ENCODE data around the gene PRKCE. TPM values are rescaled to one million over a fixed set of nuclear protein-coding genes. Genes with fewer than 3 reads are reported as not detected.

Gene PRKCE
- polyA plus RNA-seq, 3 donors: 1.3 to 7.7 (median 2.3) TPM

- TF ChIP-seq, protein P1, sequence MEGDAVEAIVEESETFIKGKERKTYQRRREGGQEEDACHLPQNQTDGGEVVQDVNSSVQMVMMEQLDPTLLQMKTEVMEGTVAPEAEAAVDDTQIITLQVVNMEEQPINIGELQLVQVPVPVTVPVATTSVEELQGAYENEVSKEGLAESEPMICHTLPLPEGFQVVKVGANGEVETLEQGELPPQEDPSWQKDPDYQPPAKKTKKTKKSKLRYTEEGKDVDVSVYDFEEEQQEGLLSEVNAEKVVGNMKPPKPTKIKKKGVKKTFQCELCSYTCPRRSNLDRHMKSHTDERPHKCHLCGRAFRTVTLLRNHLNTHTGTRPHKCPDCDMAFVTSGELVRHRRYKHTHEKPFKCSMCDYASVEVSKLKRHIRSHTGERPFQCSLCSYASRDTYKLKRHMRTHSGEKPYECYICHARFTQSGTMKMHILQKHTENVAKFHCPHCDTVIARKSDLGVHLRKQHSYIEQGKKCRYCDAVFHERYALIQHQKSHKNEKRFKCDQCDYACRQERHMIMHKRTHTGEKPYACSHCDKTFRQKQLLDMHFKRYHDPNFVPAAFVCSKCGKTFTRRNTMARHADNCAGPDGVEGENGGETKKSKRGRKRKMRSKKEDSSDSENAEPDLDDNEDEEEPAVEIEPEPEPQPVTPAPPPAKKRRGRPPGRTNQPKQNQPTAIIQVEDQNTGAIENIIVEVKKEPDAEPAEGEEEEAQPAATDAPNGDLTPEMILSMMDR (IDR thresholded peaks at IDR 0.05): no peak
- H3K4me3 Mint-ChIP-seq: no peak overlapping the region
- no peaks in the 10 kb centered on the region for H3K9me3 ChIP-seq (replicated peaks in 1 of 2; ENCODE audit: control insufficient read depth in 1 of 2, insufficient read depth in 1 of 2, low read length in 2 of 2)
- peaks cover 5% of the 10 kb centered on the region for H3K4me1 Mint-ChIP-seq
- no peak overlapping the region for H3K9ac ChIP-seq (ENCODE audit: insufficient read depth, low read length, poor library complexity, severe bottlenecking)
- no peak overlapping the region for H2AFZ ChIP-seq (ENCODE audit: insufficient read depth, low read depth, low read length, poor library complexity, severe bottlenecking)
- no peaks in the 10 kb centered on the region for H3K27me3 ChIP-seq (ENCODE audit: control insufficient read depth in 2 of 2, insufficient read depth in 2 of 2, low read length in 2 of 2)
- peaks cover 6 to 9% of the 10 kb centered on the region in 2 donors for H3K36me3 Mint-ChIP-seq
- no peaks in the 10 kb centered on the region for H4K20me1 ChIP-seq (ENCODE audit: insufficient read depth, low read length)
- no peak overlapping the region for H3K4me3 ChIP-seq (replicated peaks in 1 of 3; ENCODE audit: low read depth in 2 of 3, low read length in 3 of 3)
- H3K4me1 ChIP-seq (ENCODE audit: control insufficient read depth in 1 of 2, insufficient read depth in 2 of 2, low read length in 2 of 2): no peaks in the 10 kb centered on the region
- WGBS (ENCODE audit: insufficient coverage): 96% methylated on average over 8 of the region's 8 CpGs
- H3K27me3 Mint-ChIP-seq (ENCODE audit: low read depth in 3 of 3): peaks cover 0 to 1% (median 0%) of the 10 kb centered on the region in 3 donors
- H3K9me3 Mint-ChIP-seq: peaks cover 0 to 2% (median 0%) of the 10 kb centered on the region in 7 donors
- no peak overlapping the region for H3K27ac ChIP-seq (ENCODE audit: low read depth in 1 of 2, low read length in 2 of 2)
- intact Hi-C loops (cut with micrococcal nuclease): no loop called here
- H3K27ac Mint-ChIP-seq: no peak overlapping the region
- no peaks in the 10 kb centered on the region for H3K79me2 ChIP-seq (ENCODE audit: insufficient read depth, low read length)
- H3K36me3 ChIP-seq (replicated peaks in 1 of 2; ENCODE audit: control insufficient read depth in 1 of 2, insufficient read depth in 2 of 2, low read length in 2 of 2): no peaks in the 10 kb centered on the region
- DNase-seq: no peak
- H3K4me2 ChIP-seq (replicated peaks; ENCODE audit: extremely low read depth, low read length, poor library complexity, severe bottlenecking): no peak overlapping the region
Measured at GRCh38 chr2:46134531-46135227, 483.2 kb downstream of the PRKCE start.

- H3K4me1 Mint-ChIP-seq: peaks cover 5% of the 10 kb centered on the region
- peaks cover 0 to 2% (median 0%) of the 10 kb centered on the region in 7 donors for H3K9me3 Mint-ChIP-seq
- Histone ChIP-seq H4K20me1 (ENCODE audit: insufficient read depth, low read length) (no peaks in the 10 kb centered on the region), H3K27ac (ENCODE audit: low read depth in 1 of 2, low read length in 2 of 2) (no peak overlapping the region), H2AFZ (ENCODE audit: insufficient read depth, low read depth, low read length, poor library complexity, severe bottlenecking) (no peak overlapping the region), H3K4me2 (replicated peaks; ENCODE audit: extremely low read depth, low read length, poor library complexity, severe bottlenecking) (no peak overlapping the region), H3K9ac (ENCODE audit: insufficient read depth, low read length, poor library complexity, severe bottlenecking) (no peak overlapping the region), H3K4me3 (replicated peaks in 1 of 3; ENCODE audit: low read depth in 2 of 3, low read length in 3 of 3) (no peak overlapping the region), H3K36me3 (replicated peaks in 1 of 2; ENCODE audit: control insufficient read depth in 1 of 2, insufficient read depth in 2 of 2, low read length in 2 of 2) (no peaks in the 10 kb centered on the region), H3K4me1 (ENCODE audit: control insufficient read depth in 1 of 2, insufficient read depth in 2 of 2, low read length in 2 of 2) (no peaks in the 10 kb centered on the region), H3K27me3 (ENCODE audit: control insufficient read depth in 2 of 2, insufficient read depth in 2 of 2, low read length in 2 of 2) (no peaks in the 10 kb centered on the region), H3K9me3 (replicated peaks in 1 of 2; ENCODE audit: control insufficient read depth in 1 of 2, insufficient read depth in 1 of 2, low read length in 2 of 2) (no peaks in the 10 kb centered on the region), H3K79me2 (ENCODE audit: insufficient read depth, low read length) (no peaks in the 10 kb centered on the region)
- H3K27me3 Mint-ChIP-seq (ENCODE audit: low read depth in 3 of 3): peaks cover 0 to 1% (median 0%) of the 10 kb centered on the region in 3 donors
- H3K27ac Mint-ChIP-seq: no peak overlapping the region
- peaks cover 6 to 9% of the 10 kb centered on the region in 2 donors for H3K36me3 Mint-ChIP-seq
- no peak overlapping the region for H3K4me3 Mint-ChIP-seq
- intact Hi-C loops (cut with micrococcal nuclease): no loop called here
- WGBS (ENCODE audit: insufficient coverage): no CpG with 5 or more reads among the region's 4 CpGs
- TF ChIP-seq, protein P1 (IDR thresholded peaks at IDR 0.05): no peak
- no peak for DNase-seq
Measured at GRCh38 chr2:46135228-46135855, 483.9 kb downstream of the PRKCE start.
